ENCODE results near the gene ARHGAP21. TPM values are rescaled to one million over a fixed set of nuclear protein-coding genes. Genes with fewer than 3 reads are reported as not detected.

ARHGAP21 gene
- total RNA-seq, 2 donors from 2014 or later, result 84.9 to 107 TPM

- no peaks in the 10 kb centered on the region for H3K36me3 ChIP-seq
- H3K9me3 ChIP-seq, result no peaks in the 10 kb centered on the region
- TF ChIP-seq, protein P1, sequence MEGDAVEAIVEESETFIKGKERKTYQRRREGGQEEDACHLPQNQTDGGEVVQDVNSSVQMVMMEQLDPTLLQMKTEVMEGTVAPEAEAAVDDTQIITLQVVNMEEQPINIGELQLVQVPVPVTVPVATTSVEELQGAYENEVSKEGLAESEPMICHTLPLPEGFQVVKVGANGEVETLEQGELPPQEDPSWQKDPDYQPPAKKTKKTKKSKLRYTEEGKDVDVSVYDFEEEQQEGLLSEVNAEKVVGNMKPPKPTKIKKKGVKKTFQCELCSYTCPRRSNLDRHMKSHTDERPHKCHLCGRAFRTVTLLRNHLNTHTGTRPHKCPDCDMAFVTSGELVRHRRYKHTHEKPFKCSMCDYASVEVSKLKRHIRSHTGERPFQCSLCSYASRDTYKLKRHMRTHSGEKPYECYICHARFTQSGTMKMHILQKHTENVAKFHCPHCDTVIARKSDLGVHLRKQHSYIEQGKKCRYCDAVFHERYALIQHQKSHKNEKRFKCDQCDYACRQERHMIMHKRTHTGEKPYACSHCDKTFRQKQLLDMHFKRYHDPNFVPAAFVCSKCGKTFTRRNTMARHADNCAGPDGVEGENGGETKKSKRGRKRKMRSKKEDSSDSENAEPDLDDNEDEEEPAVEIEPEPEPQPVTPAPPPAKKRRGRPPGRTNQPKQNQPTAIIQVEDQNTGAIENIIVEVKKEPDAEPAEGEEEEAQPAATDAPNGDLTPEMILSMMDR (IDR thresholded peaks at IDR 0.05), result no peak
- H3K9ac ChIP-seq (ENCODE audit: low read depth in 2 of 2, low read length in 2 of 2), result no peak overlapping the region
- H3K4me3 ChIP-seq, result no peak overlapping the region
- H3K27ac ChIP-seq, result no peak overlapping the region
- H3K4me1 ChIP-seq, result no peaks in the 10 kb centered on the region
- H3K27me3 ChIP-seq, result no peaks in the 10 kb centered on the region
- intact Hi-C loops (cut with DNase I), result no loop called here
- no peak for DNase-seq
Observed at GRCh38 chr10:24652381-24652957, 71.2 kb downstream of the ARHGAP21 start.

DNA sequence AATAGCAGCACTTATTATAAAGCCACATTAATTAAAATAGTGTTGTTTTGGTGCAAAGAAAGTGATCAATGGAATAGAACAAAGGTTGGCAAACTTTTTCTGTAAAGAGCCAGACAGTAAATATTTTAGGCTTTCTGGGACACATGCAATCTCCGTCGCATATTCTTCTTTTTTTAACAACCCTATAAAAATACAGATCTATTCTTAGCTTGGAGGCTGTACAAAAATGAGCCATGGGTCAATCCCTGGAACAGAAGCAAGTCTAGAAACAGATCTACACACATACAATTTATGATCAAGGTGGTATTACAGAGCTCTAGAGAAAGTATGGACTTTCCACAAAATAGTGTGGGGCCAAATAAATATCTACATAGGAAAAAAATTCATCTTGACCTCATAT lies 71.8 kb downstream of the ARHGAP21 start:
- TF ChIP-seq, protein P1 (IDR thresholded peaks at IDR 0.05), result no peak
- Histone ChIP-seq H3K9me3 (no peaks in the 10 kb centered on the region), H3K36me3 (no peaks in the 10 kb centered on the region), H3K27ac (no peak overlapping the region), H3K4me1 (no peaks in the 10 kb centered on the region), H3K9ac (ENCODE audit: low read depth in 2 of 2, low read length in 2 of 2) (no peak overlapping the region), H3K4me3 (no peak overlapping the region), H3K27me3 (no peaks in the 10 kb centered on the region)
- intact Hi-C loops (cut with DNase I), result no loop called here
- no peak for DNase-seq

DNA sequence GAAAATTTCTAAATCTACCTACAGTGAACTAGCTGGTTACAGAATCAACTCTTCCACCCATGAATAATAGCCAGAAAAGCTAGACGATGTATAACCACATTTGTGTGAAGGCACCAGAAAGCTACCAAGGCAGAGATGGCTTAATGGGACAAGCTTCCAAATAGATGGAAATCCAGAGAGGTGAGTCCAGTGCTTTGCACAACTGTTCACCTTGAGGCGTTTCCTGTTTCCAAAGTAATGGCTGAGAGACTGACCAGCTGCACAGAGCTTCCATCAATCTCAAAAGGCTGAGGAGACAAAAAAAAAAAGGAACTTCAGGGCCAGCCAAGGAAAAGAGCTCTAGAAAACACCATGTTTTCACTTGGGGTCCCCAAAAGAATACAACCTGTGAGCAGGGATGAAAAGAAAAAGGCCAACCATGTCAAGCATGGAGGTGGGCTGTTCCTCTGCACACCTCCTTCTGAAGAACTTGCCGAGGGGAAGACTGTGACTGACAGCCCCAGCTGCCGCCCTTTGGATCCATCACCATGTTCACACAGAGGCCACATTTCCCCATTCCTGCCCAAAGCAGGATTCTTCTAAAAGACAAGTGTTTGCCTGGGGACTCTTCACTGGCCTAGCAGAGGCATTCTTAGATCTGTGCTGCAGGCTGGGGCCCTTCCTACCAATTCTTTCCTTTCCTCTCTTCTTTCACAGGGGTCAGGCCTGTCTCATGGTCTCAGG lies 72.9 kb downstream of the ARHGAP21 start:
- TF ChIP-seq, protein P1 (IDR thresholded peaks at IDR 0.05), result no peak
- H3K27me3 ChIP-seq, result no peaks in the 10 kb centered on the region
- intact Hi-C loops (cut with DNase I), result no loop called here
- no peaks in the 10 kb centered on the region for H3K4me1 ChIP-seq
- H3K4me3 ChIP-seq, result no peak overlapping the region
- no peaks in the 10 kb centered on the region for H3K36me3 ChIP-seq
- H3K9ac ChIP-seq (ENCODE audit: low read depth in 2 of 2, low read length in 2 of 2), result no peak overlapping the region
- no peaks in the 10 kb centered on the region for H3K9me3 ChIP-seq
- no peak overlapping the region for H3K27ac ChIP-seq
- DNase-seq, result no peak

GRCh38 chr10:24645784-24646183 lies 77.9 kb downstream of the ARHGAP21 start:
- intact Hi-C loops (cut with DNase I), result no loop called here
- Histone ChIP-seq H3K27ac (no peak overlapping the region), H3K4me1 (peaks cover 7% of the 10 kb centered on the region), H3K9ac (ENCODE audit: low read depth in 2 of 2, low read length in 2 of 2) (no peak overlapping the region), H3K4me3 (no peak overlapping the region), H3K27me3 (no peaks in the 10 kb centered on the region), H3K9me3 (no peaks in the 10 kb centered on the region), H3K36me3 (no peaks in the 10 kb centered on the region)
- TF ChIP-seq, protein P1 (IDR thresholded peaks at IDR 0.05), result no peak
- DNase-seq, result no peak

GRCh38 chr10:24645022-24645421 lies 78.7 kb downstream of the ARHGAP21 start:
- Histone ChIP-seq H3K4me1 (peaks cover 7% of the 10 kb centered on the region), H3K4me3 (no peak overlapping the region), H3K36me3 (no peaks in the 10 kb centered on the region), H3K9ac (ENCODE audit: low read depth in 2 of 2, low read length in 2 of 2) (no peak overlapping the region), H3K9me3 (no peaks in the 10 kb centered on the region), H3K27ac (no peak overlapping the region), H3K27me3 (no peaks in the 10 kb centered on the region)
- intact Hi-C loops (cut with DNase I), result no loop called here
- TF ChIP-seq, protein P1 (IDR thresholded peaks at IDR 0.05), result no peak
- no peak for DNase-seq

Data from colonic mucosa (tissue), 4 donors.